A673 (cell line): ENCODE measurements around the gene PM20D1. TPM values are rescaled to one million over a fixed set of nuclear protein-coding genes. Genes with fewer than 3 reads are reported as not detected.
"Not testable (repeated sequence)": the region's sequence is repeated elsewhere in the genome, so short reads cannot be mapped to it uniquely, and the experiment has no call there.

Experiments used
- BruUV-seq: library from RNA; stranded (reverse); fragments of 400-500 nt; replicated peaks from 2 replicates; lab custom pipeline; 2021; lab: Mats Ljungman, UMichigan
- CTCF ChIA-PET: fragments of 300-600 bp; sonication (Branson Sonifier 250); formaldehyde crosslinking; loops from one replicate; lab custom pipeline; 2022; ENCODE audit warnings: antibody characterized with exemption; lab: Charles Lee
- POLR2A ChIA-PET: fragments of 300-600 bp; sonication (Branson Sonifier 250); formaldehyde crosslinking; loops from one replicate; lab custom pipeline; 2022; ENCODE audit warnings: antibody characterized with exemption; ENCODE audit not compliant: low non-redundant PET; lab: Charles Lee
- DNase-seq: peaks from one replicate; pipeline ENCODE4 v3.0.0-alpha.2; 2015; ENCODE audit warnings: low spot score
- H3K27ac ChIP-seq: fragments of 200-600 bp; sonication (generic); 2 replicates; pipeline ENCODE4 v1.5.1; 2016; ENCODE audit warnings: mixed run types, low read depth, mild to moderate bottlenecking, mixed read lengths, antibody characterized with exemption, low read length; ENCODE audit not compliant: poor library complexity, severe bottlenecking
- H3K27me3 ChIP-seq: fragments of 200-600 bp; sonication (generic); replicated peaks from 2 replicates; pipeline ENCODE4 v1.6.1; 2017; ENCODE audit warnings: mixed run types, low read depth, mild to moderate bottlenecking, mixed read lengths, antibody characterized with exemption, low read length; ENCODE audit not compliant: insufficient read depth, poor library complexity
- H3K36me3 ChIP-seq: fragments of 200-600 bp; sonication (generic); 2 replicates; pipeline ENCODE4 v1.6.1; 2016; ENCODE audit warnings: mixed run types, mild to moderate bottlenecking, mixed read lengths, antibody characterized with exemption, low read length; ENCODE audit not compliant: insufficient read depth, poor library complexity, severe bottlenecking
- H3K4me1 ChIP-seq: fragments of 200-600 bp; sonication (generic); 2 replicates; pipeline ENCODE4 v1.6.1; 2017; ENCODE audit warnings: mixed run types, mild to moderate bottlenecking, mixed read lengths, antibody characterized with exemption, low read length; ENCODE audit not compliant: insufficient read depth, poor library complexity, severe bottlenecking
- H3K4me3 ChIP-seq: fragments of 200-600 bp; sonication (generic); 2 replicates; pipeline ENCODE4 v1.5.1; 2016; ENCODE audit warnings: low read depth, mixed run types, mild to moderate bottlenecking, mixed read lengths, low read length; ENCODE audit not compliant: poor library complexity, severe bottlenecking
- H3K9me3 ChIP-seq: fragments of 200-600 bp; sonication (generic); 2 replicates; pipeline ENCODE4 v1.6.1; 2016; ENCODE audit warnings: mixed run types, low read depth, mild to moderate bottlenecking, mixed read lengths, antibody characterized with exemption, low read length; ENCODE audit not compliant: poor library complexity, severe bottlenecking
- CTCF ChIP-seq: fragments of 300-800, 200-600 bp; sonication (generic); conservative IDR thresholded peaks from 2 replicates; pipeline ENCODE4 v1.5.1; 2017; ENCODE audit warnings: low read depth, mild to moderate bottlenecking, antibody characterized with exemption, low read length, moderate library complexity, mixed read lengths
- EZH2 ChIP-seq: fragments of 200-600 bp; sonication (generic); IDR thresholded peaks from 2 replicates; pipeline ENCODE4 v1.6.1; 2017; ENCODE audit warnings: borderline replicate concordance, low read depth, mild to moderate bottlenecking, mixed read lengths, antibody characterized with exemption, low read length; ENCODE audit not compliant: poor library complexity, severe bottlenecking
- intact Hi-C: fragments of 100-400 bp; cut with micrococcal nuclease; formaldehyde crosslinking; loops from one replicate; pipeline ENCODE4 v1.10.0; 2022; ENCODE audit not compliant: unreplicated experiment
- total RNA-seq: library from RNA; stranded (reverse); gene quantifications from 2 replicates; pipeline ENCODE4 v1.2.3, GENCODE V29; 2021

PM20D1 gene
- total RNA-seq, 1 experiment from 2014 or later: not detected

- H3K27me3 ChIP-seq, H3K36me3 ChIP-seq, POLR2A ChIA-PET, H3K9me3 ChIP-seq, H3K4me1 ChIP-seq, intact Hi-C loops, CTCF ChIA-PET, DNase-seq, H3K27ac ChIP-seq, BruUV-seq, H3K4me3 ChIP-seq: not testable (repeated sequence)
Observed at GRCh38 chr1:205890631-205891030, 40.7 kb upstream of the PM20D1 start.

- intact Hi-C loops: not testable (repeated sequence)
Observed at GRCh38 chr1:205889706-205890105, 39.8 kb upstream of the PM20D1 start.

GRCh38 chr1:205889006-205889405, 39.1 kb upstream of the PM20D1 start:
- H3K36me3 ChIP-seq, H3K4me3 ChIP-seq, H3K27me3 ChIP-seq, intact Hi-C loops, H3K27ac ChIP-seq, H3K9me3 ChIP-seq, H3K4me1 ChIP-seq, POLR2A ChIA-PET, CTCF ChIA-PET, DNase-seq, BruUV-seq: not testable (repeated sequence)

More at GRCh38 chr1:205889706-205890105, 39.8 kb upstream of the PM20D1 start:
- H3K27ac ChIP-seq, H3K4me3 ChIP-seq, H3K27me3 ChIP-seq, CTCF ChIA-PET, H3K9me3 ChIP-seq, DNase-seq, BruUV-seq, H3K4me1 ChIP-seq, H3K36me3 ChIP-seq, POLR2A ChIA-PET: not testable (repeated sequence)

- Histone ChIP-seq H3K9me3 (no peaks in the 10 kb centered on the region), H3K4me3 (no peak overlapping the region), H3K27ac (no peak overlapping the region), H3K27me3 (peaks cover 13% of the 10 kb centered on the region), H3K4me1 (no peaks in the 10 kb centered on the region), H3K36me3 (no peaks in the 10 kb centered on the region)
- BruUV-seq: no TSS peak
- ChIA-PET POLR2A (no interaction called here), CTCF (no interaction called here)
- no peak for DNase-seq
- intact Hi-C loops: no loop called here
- TF ChIP-seq CTCF: no peak
- no peak for TF ChIP-seq EZH2
Observed at GRCh38 chr1:205883792-205884191, 33.9 kb upstream of the PM20D1 start.

GRCh38 chr1:205880923-205881322, 31.0 kb upstream of the PM20D1 start:
- TF ChIP-seq CTCF (no peak), EZH2 (no peak)
- Histone ChIP-seq H3K27me3 (peaks cover 25% of the 10 kb centered on the region), H3K9me3 (no peaks in the 10 kb centered on the region), H3K27ac (no peak overlapping the region), H3K4me3 (no peak overlapping the region), H3K36me3 (no peaks in the 10 kb centered on the region), H3K4me1 (no peaks in the 10 kb centered on the region)
- no peak for DNase-seq
- intact Hi-C loops: no loop called here
- no TSS peak for BruUV-seq
- ChIA-PET POLR2A (no interaction called here), CTCF (no interaction called here)
